GM19238 (cell line): Measurements from ENCODE around the gene TLR5.
A peak's percentile ranks its signal among the peaks of the same experiment; 100 is the strongest.

ENCODE experiments used
- DNase-seq: peaks from one replicate; pipeline ENCODE4 v3.0.0; 2011; ENCODE audit warnings: low spot score; ENCODE audit not compliant: insufficient read length

TLR5 gene

DNA sequence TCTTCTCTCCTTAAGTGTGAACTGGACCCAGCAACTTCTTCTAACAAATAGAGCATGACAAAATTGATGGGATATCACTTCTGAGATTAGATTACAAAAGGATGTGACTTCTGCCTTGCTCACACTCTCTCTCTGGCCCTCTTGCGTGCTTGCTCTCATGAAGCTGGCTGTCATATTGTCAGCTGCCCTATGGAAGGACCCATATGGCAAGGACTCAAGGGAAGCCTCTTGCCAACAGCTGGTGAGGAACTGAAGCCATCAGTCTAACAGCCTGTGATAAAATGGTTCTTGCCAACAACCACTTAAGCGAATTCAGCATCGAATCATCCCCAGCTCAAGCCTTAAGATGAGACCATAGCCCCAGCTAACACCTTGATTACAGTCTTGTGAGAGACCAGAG lies 4.8 kb upstream of the TLR5 start:
- no peak for DNase-seq

DNA sequence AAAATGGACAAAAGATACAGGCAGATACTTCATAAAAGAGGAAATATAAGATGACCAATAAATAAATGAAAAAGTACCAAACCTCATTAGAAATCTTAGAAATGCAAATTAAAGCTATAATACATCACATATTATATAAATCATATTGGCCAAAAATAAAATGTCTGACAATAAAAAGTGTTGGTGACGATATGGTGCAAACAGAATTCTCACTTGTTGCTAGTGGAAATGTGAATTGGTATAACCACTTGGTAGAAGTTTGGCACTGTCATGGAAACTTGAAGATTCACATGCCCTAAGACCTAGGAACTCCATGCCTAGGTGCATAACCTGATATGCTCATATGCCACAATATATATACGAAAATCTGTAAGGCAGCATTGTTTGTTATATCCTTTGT lies 4.4 kb upstream of the TLR5 start:
- no peak for DNase-seq

DNA sequence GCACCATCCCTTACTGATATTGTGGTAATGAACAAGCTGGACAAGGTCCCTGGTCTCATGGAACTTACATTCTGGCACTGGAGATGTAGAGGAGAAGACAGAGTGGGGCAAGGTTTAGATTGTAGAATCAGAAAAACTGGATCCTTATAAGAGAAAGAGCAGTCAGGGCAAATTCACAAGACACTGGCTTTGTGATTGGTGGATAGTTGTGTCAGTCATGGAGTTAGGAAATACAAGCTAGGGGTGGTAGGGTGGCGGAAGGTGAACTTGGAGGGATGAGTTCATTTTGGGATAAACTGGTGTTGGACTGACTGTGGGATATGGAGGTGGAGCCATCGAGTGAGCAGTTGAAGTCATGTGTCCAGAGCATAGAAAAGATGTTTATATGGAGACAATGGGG lies 3.7 kb upstream of the TLR5 start:
- DNase-seq, result no peak

DNA sequence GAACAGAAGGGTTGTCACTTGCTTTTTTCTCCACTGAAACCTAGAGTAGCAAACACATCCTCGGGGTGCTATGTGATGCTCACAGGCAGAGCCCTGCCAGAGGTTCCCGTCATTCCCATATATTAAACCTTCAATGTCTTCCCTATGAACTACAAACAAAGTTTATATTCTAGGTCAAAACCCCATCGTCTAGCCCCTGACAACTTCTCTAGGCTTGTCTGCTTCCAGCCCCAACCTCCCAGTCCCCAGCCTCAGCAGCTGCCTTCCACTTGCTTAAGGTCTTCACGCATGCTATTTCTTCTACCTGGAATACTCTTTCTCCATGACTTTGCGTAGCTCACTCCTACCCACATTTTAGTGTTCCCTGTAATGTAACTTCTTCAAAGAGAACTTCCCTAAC lies 1.9 kb upstream of the TLR5 start:
- DNase-seq, result no peak

DNA sequence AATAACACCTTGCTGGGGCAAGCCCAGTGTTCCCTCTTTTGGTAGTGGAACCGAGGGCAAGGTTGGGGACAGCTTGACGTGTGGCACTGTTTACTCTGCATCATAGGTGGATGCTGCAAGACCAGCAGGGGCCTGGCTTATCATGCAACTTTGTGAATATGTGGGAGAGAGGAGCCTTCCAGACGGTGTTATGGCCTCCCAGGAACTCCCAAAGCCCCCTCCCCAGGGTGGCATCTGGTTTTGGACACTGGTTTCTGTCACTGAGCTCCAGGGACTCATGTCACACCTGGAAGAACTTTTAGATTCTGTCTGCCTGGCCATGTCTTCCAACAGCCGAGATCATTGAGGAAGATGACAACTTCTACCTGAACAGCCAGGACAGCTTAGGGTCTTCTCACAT lies 1.4 kb upstream of the TLR5 start:
- no peak for DNase-seq

DNA sequence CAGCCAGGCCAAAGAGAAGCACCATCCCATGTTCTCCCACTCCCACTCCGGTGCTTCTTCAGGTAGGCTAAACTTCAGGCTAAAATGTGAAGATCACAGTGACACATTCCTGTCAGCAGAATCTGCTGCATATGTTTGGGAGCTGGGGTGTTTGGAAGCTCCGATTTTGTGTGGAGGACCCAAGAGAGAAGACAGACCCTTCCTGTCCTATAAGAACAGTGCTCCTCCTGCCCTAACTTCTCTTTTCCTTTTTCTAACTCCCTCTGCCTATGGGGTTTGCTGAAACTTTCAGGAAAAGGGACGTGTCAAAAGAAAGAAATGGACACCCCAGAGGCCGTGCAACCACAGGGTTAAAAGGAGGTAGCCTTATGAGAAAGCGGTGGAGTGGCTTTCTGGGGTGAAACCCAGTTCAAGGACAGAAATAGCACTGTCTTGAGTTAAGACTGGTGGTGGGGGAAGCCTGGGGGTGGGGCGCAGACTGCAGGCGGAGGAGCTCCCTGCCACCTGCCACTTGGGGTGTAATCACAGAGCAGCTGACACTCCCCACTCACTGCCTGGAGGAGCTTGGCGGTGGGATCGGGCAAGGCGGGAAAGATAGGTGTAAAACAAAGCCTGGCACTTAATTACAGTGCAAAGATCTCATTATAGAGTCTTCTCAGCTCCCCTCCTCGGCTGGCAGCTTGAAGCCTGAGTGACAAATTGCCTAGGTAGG lies 645 bp upstream of the TLR5 start:
- peak; percentile 29 for DNase-seq

DNA sequence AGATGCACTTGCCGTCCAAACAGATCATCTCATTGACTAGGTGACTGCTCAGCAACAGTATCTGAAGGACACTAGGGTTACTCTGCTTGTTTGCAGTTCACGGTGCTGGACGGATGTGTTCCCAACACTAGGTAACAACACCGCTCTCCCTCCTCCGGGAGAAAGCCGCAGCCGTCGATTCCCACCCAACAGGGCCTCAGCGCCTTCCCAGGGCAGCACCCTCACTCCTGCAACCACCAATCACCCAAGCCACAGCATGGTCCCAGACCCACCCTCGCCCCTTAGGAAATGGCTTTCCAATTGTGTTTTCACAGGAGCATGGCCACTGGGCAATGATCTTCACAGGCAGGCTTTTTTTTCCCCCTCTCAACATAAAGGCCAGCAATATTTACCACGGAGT lies 779 bp downstream of the TLR5 start:
- no peak for DNase-seq

DNA sequence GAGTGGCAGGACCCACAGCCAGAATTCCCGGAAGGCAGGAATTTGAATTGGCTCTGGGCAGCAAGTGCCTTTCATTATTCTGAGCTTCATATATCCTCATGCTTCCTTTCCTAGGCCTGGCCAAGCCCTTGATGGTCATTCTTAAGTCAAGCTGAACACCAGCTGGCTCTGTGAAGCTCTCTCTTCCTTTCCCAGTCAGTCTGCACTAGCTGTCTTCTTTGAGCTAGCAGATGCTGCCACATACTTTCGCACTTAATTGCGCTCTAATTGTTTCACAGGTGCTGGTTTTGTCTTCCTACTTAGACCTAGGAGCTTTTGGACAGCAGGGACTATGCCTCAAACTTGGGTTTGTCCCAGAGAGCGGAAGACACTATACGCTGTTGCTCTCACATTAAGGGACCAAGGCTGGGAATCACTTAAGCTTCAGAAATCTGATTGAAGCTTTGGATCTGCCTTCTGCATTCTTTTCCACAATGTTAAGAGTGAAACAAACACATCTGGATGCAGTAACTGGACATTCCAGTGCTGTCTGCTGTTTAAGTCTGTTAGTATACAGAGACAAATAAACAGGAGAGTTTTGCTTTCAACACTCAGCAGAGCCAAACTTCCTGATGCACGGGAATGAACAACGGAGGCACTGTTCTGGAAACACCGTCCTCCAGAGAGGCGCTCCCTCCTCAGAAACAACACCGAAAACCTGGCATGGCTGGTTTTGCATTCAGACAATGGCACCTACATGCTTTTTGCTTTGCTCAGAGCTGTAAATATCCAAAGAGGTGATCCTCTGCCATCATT lies 2.2 kb downstream of the TLR5 start:
- no peak for DNase-seq

DNA sequence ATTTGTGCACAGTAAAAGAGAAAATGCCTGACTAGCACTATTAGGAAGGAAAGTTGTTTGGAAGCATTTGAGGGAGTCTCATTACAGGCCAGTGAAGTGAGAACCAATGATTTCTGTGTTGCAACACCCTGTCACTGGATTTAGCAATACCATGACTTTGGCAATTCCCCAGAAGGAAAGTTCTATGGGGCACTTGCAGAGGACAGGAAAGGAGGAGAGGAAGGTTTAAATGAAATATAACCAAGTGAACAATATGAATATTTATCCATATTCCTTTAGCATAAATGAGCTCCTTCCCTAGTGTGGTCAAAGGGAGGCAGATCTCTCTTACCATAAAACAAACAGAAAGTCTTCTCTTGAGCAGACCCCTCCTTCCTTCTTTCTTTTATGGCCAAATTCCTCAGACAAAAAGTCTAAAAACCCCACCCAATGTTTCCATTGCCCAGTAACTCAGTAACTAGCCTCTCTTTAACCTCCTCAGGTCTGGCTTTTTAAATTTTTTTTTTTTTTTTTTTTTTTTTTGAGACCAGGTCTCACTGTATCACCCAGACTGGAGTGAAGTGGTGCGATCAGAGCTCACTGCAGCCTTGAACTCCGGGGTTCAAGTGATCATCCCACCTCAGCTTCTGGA lies 5.5 kb downstream of the TLR5 start:
- DNase-seq, result no peak

DNA sequence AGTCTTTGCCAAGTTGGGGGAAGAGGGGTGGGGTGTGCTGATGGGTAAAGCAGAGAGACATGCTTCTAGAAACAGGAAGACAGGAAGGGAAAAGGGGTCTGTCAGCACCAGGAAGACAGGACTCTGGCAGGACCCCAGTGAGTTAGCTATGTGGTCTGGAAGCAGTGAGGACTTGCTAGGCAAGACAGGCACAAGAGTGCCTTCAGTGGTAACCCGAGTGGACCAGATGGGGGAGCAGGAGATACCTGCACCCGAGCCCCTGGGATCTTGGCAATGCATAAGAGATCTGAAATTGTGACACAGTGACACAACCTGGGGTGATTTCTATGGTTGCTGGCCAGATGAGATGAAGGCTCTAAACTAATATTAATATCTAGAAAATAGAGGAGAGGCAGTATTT lies 7.0 kb downstream of the TLR5 start:
- no peak for DNase-seq

DNA sequence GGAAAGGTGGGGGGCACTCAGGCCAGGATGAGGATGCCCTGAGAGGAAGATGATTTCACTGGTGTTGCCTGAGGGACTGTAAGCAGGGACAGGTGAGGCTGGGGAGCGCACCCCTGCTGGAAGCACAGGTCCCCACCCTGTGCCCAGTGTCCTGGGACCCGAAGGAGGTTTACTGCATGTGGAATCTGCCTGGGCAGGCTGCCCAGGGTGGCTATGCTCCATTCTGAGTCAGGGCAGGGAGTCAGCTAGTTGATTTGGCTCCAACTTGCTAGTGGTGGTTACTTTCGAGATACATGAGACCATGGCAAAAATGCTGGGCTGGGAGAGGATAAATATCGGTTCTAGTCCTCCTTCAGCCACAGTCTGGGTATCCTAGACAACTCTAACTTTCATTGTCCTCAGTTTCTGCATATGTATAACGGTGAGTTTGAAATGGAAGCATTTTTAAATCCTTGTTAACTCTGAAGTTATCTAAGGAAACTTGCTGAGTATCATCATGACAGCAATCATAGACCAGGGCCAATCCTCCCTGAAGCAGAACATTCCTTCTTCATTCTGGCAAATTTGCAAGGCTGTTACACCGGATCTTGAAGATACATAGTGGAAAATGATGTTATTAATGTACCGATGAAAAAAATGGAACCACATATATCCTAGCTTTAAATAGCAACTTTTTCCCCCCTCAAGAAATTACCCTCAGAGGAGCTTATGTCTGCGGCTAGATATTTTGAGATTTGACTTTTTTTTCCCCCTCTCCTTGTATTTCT lies 7.7 kb downstream of the TLR5 start:
- DNase-seq, result no peak

DNA sequence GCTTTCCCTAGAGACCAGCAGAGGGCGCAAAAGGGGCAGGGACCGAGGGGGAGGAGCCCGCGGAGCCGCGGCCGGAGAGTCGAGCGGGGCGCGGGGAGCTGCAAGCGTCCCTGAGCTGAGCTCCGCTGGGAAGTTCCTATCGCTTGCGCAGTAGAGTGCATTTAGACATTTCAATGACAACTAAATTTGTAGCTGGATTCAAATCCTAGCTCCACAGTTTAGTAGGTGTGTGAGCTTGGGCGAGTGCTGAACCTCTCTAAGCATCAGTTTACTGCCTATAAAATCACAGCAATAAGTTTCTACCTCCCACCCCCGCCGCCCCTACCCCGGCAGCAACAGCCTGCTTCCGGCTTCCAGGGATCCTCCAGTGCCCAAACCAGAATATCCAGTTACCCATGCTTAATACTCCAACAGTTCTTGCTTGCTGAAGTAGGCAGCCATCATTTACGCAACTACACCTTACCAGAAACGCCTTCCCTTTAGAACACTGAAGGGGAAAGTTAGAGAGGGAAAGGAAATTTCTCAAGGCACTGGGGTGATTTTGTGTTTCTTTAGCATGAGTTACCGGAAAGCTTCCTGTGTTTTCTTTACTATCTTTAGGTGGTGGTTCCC lies 9.1 kb downstream of the TLR5 start:
- DNase-seq, result peak; percentile 80

DNA sequence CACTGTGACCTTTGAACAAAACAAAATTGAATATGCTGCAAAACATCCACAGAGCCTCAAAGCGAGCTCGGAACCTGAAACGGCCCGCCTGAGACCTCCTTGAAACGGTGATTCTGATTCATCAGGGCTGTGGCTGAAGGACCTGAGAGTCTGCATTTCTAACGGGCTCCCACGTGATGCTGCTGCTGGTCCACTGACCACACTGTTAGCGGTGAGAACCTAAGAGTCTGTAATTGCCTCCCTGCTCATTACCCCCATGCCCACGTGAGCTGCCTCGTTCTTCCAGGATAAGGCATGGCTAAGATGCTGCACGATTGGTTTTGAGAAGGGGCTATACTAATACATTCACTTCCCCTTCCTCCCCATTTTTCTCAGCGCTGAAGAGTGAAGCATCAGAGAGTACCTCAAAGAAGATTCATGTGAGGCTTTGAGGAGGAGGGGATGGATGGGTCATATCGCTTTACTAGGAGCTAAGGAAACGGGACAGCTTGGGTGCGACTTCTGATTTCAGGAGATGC lies 9.7 kb downstream of the TLR5 start:
- no peak for DNase-seq

DNA sequence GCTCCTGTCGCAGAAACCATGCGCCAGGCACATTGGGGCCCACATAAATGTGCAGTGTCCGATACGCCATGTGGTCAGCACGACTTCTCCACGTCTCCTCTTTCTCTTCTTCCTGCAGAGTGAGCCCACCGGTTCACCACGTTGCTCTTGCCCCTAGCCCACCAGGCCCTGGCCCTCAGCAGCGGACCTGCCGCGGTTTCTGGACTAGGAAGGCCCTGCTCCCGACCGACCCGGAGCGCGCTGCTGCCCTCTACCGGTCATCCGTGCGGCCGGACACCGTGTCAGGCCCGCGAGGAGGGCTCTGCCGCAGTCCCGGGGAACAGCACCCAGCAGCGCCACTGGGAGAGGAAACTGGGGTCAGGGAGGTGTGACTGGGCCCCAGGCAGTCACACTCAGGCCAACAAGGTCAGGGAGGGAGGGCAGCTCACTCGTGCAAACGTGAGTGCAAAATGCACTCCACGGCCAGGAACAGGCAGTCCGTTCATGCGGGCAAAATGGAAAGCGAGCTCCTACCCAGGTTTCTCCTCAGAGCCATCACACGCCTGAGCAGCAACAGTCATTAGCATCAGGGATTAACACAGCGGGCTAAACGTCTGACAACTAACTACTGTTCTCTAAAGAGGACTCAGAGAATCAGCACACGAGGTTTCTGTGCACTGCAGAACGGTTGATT lies 13.7 kb downstream of the TLR5 start:
- DNase-seq, result peak; percentile 59

DNA sequence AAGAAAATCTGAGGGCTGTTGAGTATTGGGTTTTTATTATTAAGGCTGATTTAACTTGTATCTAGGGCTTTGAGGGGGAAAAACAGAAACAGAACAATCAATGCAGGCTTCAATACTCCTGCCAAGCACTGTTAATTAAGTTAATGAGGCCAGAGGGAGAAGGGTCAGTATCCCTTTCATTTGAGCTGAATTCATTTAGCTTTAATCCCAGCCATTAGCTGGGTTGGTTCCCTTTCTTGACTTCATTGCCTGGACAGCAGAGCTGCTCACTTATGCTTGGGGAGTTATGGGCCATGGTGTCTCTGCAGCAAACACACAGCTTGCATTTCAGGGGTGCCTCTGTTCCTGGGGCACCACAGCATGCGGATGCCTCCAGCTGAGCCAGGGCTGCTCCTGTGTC lies 16.3 kb downstream of the TLR5 start:
- DNase-seq, result no peak

DNA sequence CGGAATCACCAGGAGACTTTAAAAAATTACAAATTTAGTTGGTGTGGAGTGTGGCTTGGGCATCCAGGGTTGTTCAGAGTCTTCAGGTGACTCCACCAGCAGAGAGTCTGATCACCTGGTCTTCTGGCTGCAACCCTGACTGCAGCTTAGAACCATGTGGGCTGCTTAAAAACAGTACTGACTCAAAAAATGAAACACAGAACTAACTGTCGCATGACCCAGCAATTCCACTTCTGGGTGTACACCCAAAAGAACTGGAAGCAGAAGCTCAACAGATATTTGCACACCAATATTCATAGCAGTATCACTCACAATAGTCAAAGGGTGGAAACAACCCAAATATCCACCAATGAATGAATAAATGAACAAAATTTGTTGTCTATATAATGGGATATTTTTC lies 17.3 kb downstream of the TLR5 start:
- DNase-seq, result no peak

DNA sequence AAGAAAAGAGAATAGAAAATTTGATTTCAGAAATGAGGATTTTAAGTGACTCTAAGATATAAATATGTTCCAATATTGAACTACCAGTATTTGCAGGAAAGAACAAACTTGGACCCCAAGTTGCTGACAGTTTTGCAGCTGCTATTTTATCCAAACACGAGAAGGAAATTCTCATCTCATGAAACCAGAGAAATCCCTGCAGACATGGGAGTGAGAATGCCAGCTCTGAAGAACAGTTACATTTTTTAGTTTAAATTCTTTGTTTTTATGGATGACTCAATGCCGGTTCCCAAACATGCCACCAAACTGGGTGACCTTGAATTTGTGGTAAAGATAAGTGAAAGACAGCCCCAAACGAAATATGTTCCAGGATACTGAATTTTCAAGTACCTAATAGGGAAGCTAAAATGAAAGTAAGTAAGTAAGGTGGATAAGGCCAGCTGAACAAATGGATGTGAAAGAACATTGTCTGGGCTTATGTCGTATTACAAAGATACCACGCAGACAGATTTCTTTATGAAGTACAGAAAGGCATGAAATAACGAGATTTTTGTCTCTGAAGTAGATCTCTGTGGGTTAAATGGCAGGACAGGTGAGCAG lies 19.9 kb downstream of the TLR5 start:
- no peak for DNase-seq

DNA sequence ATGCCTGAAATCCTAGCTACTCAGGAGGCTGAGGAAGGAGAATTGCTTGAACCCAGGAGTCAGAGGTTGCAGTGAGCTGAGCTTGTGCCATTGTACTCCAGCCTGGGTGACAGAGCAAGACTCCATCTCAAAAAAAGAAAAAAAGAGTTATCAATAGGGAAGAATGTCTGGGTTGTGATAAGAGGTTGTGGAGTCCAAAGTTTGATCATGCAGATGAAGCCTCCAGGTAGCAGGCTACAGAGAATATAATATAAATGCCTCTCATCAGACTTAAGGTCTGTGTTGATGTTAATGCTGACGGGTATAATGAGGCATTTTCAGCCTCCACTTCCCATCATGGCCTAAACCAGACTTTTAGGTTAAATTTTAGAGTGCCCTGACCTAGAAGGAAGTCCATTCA lies 24.6 kb downstream of the TLR5 start:
- DNase-seq, result no peak

DNA sequence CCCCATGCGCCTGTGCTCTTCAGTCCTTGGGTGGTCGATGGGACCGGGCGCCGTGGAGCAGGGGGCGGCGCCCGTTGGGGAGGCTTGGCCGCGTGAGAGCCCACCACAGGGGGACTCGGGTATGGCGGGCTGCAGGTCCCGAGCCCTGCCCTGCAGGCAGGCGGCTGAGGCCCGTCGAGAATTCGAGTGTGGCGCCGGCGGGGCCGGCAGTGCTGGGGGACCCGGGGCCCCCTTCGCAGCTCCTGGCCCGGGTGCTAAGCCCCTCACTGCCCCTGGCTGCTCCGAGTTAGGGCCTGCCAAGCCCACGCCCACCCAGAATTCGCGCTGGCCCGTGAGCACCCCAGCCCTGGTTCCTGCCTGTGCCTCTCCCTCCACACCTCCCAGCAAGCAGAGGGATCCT lies 26.1 kb downstream of the TLR5 start:
- DNase-seq, result no peak

DNA sequence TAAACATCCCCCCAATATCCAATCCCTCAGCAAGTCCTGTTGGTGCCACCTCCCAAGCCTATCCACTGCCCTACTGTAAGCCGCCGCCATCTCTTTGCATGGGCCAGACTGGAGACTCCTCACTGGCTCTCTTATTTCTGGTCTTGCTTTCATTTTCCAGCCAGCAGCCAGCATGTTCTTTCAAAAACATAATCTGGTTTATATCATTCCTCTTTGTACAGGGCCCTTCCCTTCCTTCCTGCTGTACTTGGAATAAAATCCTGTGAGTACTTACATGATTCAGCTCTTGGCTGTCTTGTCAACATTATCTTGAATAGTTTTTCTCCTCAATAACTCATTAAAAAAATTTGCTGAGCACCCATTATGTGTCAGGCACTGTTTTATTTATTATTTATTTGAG lies 28.2 kb downstream of the TLR5 start:
- DNase-seq, result no peak
